ENCODE data around the gene ANKRD31.
A peak's percentile ranks its signal among the peaks of the same experiment; 100 is the strongest.

Gene ANKRD31

GRCh38 chr5:75023368-75024159 lies 213.1 kb downstream of the ANKRD31 start:
- DNase-seq = peak; percentile 37

- DNase-seq = no peak
Measured at GRCh38 chr5:75021800-75022199, 214.9 kb downstream of the ANKRD31 start.

- DNase-seq = no peak
Measured at GRCh38 chr5:75021219-75021618, 215.5 kb downstream of the ANKRD31 start.

- DNase-seq = no peak
Measured at GRCh38 chr5:75020016-75020656, 216.5 kb downstream of the ANKRD31 start.

- no peak for DNase-seq
Measured at GRCh38 chr5:75018805-75019587, 217.7 kb downstream of the ANKRD31 start.
